Body of pancreas (tissue), 4 donors: ENCODE data around the gene MYO1B.

ENCODE experiments used
- POLR2A ChIP-seq, 3 donors: fragments of 450-650 bp; IDR thresholded peaks; one replicate each; pipeline ENCODE4 v1.6.1; 2016; ENCODE audit warnings: antibody characterized with exemption in 3 of 3, mild to moderate bottlenecking in 2 of 3
- TF ChIP-seq, protein P1 (sequence below), 7 experiments: fragments of 450-650 bp in 4 of 7; fragments of 200-600 bp in 3 of 7; sonication (generic) in 3 of 7; IDR thresholded peaks; one replicate each; pipeline ENCODE4 v1.5.1; 2016 to 2019; ENCODE audit warnings: antibody characterized with exemption in 7 of 7

DNA sequence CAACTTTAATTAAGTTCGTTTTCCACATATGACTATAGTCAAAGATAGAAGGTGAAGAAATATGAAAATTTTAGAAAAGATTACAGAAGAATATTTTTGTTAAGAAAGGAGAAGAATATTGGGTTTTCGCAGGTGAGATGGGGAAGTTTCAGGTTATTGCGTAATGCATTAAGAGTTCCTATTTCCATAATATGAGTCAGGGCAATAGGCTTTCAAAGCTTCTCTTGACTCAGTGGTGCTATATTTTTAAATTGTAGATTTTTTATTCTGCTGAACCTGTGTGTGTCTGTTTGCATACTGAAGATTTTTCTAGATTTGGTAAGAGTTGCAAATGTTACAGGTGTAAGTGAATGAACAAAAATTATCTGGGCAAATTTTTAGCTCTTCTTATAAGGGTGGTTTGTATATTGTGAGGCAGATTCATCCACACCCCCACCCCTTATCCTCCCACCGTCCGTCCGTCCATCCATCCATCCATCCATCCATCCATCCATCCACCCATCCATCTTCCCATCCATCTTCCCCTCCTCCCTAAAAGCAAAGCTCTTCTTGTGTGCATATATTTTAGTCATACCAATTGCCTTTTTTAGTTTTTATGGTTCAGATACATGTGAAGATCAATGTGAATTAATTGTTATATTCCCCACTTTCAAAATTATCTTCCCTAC is 69.6 kb downstream of the MYO1B start:
- TF ChIP-seq, protein P1, sequence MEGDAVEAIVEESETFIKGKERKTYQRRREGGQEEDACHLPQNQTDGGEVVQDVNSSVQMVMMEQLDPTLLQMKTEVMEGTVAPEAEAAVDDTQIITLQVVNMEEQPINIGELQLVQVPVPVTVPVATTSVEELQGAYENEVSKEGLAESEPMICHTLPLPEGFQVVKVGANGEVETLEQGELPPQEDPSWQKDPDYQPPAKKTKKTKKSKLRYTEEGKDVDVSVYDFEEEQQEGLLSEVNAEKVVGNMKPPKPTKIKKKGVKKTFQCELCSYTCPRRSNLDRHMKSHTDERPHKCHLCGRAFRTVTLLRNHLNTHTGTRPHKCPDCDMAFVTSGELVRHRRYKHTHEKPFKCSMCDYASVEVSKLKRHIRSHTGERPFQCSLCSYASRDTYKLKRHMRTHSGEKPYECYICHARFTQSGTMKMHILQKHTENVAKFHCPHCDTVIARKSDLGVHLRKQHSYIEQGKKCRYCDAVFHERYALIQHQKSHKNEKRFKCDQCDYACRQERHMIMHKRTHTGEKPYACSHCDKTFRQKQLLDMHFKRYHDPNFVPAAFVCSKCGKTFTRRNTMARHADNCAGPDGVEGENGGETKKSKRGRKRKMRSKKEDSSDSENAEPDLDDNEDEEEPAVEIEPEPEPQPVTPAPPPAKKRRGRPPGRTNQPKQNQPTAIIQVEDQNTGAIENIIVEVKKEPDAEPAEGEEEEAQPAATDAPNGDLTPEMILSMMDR (IDR thresholded peaks at IDR 0.05), result no peak
- no peak for TF ChIP-seq POLR2A (IDR thresholded peaks at IDR 0.05)
